D721Med (cell line): ENCODE measurements around the gene PSMB10.

ENCODE experiments used
- DNase-seq: peaks from one replicate; pipeline ENCODE4 v3.0.0; 2011; ENCODE audit warnings: low spot score; ENCODE audit not compliant: insufficient read length
- FAIRE-seq: peaks from 2 replicates; lab custom pipeline; 2011; peaks lifted over from hg19 to GRCh38; lab: Jason Lieb, UNC
- TF ChIP-seq, protein P1 (sequence below): IDR thresholded peaks from 2 replicates; pipeline ENCODE4 v1.5.1; 2012; ENCODE audit warnings: mild to moderate bottlenecking, control low read depth; ENCODE audit not compliant: insufficient read depth; ENCODE audit errors: missing control alignments

The PSMB10 gene

DNA sequence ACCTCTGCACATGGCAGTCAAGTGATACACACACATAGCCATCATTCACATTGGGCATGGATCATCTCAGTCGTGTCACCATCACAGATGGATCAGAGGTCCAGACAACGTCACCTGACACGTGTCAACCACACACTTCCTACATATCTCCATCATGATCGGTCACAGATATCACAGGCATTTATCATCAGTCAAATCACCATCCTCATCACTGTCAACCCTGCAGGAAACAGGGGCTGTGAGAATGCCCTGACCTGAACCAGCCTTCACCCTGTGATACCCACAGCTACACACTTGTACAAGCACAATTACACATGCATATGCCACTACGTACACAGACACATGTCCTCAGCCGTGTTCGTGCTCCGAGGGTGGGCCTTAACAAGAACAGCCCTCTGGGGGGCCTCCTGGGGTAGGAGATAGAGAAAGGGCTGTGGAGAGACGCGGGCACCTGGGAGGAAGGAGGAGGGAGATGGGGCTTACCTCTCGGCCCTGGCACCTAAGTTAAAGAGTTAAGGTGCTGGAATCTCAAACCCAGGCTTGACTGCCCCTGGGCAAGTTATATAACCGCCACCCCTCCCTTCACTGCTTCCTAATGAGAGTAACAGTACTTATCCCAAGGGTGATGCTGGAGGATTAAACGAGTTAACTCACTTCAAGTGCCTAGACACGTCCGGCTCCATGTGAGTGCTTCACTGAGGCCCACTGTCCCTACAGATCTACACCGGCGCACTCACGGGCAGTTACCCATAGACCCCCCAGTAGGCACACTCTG lies 30.7 kb upstream of the PSMB10 start:
- no peak for DNase-seq
- FAIRE-seq: no peak
- TF ChIP-seq, protein P1, sequence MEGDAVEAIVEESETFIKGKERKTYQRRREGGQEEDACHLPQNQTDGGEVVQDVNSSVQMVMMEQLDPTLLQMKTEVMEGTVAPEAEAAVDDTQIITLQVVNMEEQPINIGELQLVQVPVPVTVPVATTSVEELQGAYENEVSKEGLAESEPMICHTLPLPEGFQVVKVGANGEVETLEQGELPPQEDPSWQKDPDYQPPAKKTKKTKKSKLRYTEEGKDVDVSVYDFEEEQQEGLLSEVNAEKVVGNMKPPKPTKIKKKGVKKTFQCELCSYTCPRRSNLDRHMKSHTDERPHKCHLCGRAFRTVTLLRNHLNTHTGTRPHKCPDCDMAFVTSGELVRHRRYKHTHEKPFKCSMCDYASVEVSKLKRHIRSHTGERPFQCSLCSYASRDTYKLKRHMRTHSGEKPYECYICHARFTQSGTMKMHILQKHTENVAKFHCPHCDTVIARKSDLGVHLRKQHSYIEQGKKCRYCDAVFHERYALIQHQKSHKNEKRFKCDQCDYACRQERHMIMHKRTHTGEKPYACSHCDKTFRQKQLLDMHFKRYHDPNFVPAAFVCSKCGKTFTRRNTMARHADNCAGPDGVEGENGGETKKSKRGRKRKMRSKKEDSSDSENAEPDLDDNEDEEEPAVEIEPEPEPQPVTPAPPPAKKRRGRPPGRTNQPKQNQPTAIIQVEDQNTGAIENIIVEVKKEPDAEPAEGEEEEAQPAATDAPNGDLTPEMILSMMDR: no peak

GRCh38 chr16:67966549-67967182 lies 30.0 kb upstream of the PSMB10 start:
- TF ChIP-seq, protein P1: no peak
- no peak for FAIRE-seq
- no peak for DNase-seq

- no peak for DNase-seq
- TF ChIP-seq, protein P1: no peak
- no peak for FAIRE-seq
Observed at GRCh38 chr16:67965668-67966548, 29.3 kb upstream of the PSMB10 start.

GRCh38 chr16:67964477-67965131 lies 28.0 kb upstream of the PSMB10 start:
- no peak for FAIRE-seq
- DNase-seq: no peak
- TF ChIP-seq, protein P1: no peak

DNA sequence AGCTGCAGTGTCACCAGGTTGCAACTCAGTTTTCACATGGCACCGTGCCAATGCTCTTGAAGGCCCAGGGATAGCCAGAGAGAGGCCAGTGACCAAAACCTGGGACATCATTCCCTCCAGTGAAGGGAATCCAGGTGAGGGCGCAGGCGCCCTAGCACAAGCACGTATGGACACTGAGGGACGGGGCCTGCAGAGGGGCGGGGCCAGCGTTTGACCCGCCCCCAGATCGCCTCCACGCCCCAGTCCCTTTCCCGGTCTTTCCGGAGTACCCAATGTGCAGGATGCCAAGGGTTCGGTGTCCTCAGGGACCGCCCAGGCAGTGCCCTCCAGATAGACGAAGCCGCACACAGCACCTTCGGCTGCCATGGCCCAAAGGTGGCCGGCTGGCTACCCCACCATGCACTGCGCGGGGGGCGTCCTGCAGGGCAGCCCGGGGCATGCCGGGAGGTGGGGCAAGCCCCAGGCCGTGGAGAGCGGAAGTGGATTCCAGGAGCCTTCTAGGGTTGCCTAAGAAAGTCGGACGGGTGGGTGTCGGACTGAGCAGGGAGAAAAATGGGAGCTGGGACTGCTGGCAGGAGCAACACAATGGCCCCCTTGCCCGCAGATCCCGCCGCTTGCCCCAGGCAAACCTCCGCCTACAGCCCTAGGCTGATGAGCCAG lies 27.1 kb upstream of the PSMB10 start:
- FAIRE-seq (no peak), DNase-seq (no peak)
- TF ChIP-seq, protein P1: no peak

DNA sequence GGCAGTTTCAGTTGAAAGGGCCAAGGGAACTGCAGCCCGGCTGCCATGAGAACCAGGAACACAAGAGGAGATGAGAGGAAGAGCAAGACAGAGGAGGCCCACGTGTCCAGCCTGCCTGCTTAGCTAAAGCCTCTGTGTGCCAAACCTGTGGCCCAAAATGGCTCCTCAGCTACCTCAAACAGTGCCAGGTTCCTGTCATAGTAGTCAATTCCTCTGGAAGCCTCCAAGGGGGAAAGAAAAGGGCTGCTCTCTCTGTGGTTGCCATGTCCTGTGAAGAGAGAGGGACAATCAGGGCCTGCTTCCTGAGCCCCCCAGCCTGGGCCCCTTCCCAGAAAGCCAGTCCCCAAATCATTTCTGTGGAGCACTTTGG lies 26.6 kb upstream of the PSMB10 start:
- DNase-seq: no peak
- FAIRE-seq: no peak
- TF ChIP-seq, protein P1: no peak
